ENCODE measurements around the gene CTNND2.

Gene CTNND2

GRCh38 chr5:11273180-11273903, 630.9 kb downstream of the CTNND2 start:
- Histone ChIP-seq H3K79me1 (replicated peaks; ENCODE audit: low read length, poor library complexity, severe bottlenecking) (no peaks in the 10 kb centered on the region), H4K8ac (ENCODE audit: low read length) (no peak overlapping the region), H3K9ac (ENCODE audit: low read length) (no peak overlapping the region), H2AFZ (ENCODE audit: low read depth, low read length) (no peak overlapping the region), H2BK12ac (ENCODE audit: low read length in 2 of 2) (no peak overlapping the region), H3K4me1 (ENCODE audit: control insufficient read depth, insufficient read depth, low read depth, low read length) (no peaks in the 10 kb centered on the region), H3K4me3 (ENCODE audit: insufficient read depth in 1 of 2, low read depth in 1 of 2, low read length in 2 of 2) (no peak overlapping the region), H3K9me3 (ENCODE audit: control insufficient read depth, low read length) (no peaks in the 10 kb centered on the region), H3K23ac (ENCODE audit: low read length in 2 of 2) (no peak overlapping the region), H3K18ac (ENCODE audit: low read depth in 1 of 2, low read length in 2 of 2) (no peak overlapping the region), H2BK15ac (ENCODE audit: low read depth, poor library complexity, severe bottlenecking) (no peak overlapping the region), H3K14ac (ENCODE audit: low read length in 2 of 2) (peak overlapping the region in 1 of 2 experiments; percentile 60), H3K27ac (ENCODE audit: low read length, poor library complexity, severe bottlenecking) (no peak overlapping the region), H3K4me2 (ENCODE audit: low read length, poor library complexity, severe bottlenecking) (no peak overlapping the region), H3K4ac (ENCODE audit: low read depth in 1 of 2, low read length in 2 of 2) (no peak overlapping the region), H3K36me3 (ENCODE audit: control insufficient read depth in 1 of 2, insufficient read depth in 2 of 2, low read depth in 1 of 2, low read length in 2 of 2) (no peaks in the 10 kb centered on the region), H2BK120ac (ENCODE audit: low read depth, low read length) (no peak overlapping the region), H3K27me3 (ENCODE audit: control insufficient read depth in 1 of 2, insufficient read depth in 1 of 2, low read length in 2 of 2) (no peaks in the 10 kb centered on the region), H2AK5ac (ENCODE audit: low read length, severe bottlenecking) (no peak overlapping the region), H2BK5ac (ENCODE audit: low read depth, low read length, poor library complexity, severe bottlenecking) (no peak overlapping the region), H4K91ac (ENCODE audit: low read length) (no peak overlapping the region)
- 88% methylated on average over 7 of the region's 11 CpGs for WGBS
- peak; percentile 3 for DNase-seq

- Histone ChIP-seq H2BK12ac (ENCODE audit: low read length in 2 of 2) (no peak overlapping the region), H2BK120ac (ENCODE audit: low read depth, low read length) (no peak overlapping the region), H3K4me2 (ENCODE audit: low read length, poor library complexity, severe bottlenecking) (no peak overlapping the region), H3K23ac (ENCODE audit: low read length in 2 of 2) (no peak overlapping the region), H3K36me3 (ENCODE audit: control insufficient read depth in 1 of 2, insufficient read depth in 2 of 2, low read depth in 1 of 2, low read length in 2 of 2) (no peaks in the 10 kb centered on the region), H3K4me1 (ENCODE audit: control insufficient read depth, insufficient read depth, low read depth, low read length) (no peaks in the 10 kb centered on the region), H4K8ac (ENCODE audit: low read length) (no peak overlapping the region), H3K14ac (ENCODE audit: low read length in 2 of 2) (no peak overlapping the region), H3K27me3 (ENCODE audit: control insufficient read depth in 1 of 2, insufficient read depth in 1 of 2, low read length in 2 of 2) (no peaks in the 10 kb centered on the region), H2BK5ac (ENCODE audit: low read depth, low read length, poor library complexity, severe bottlenecking) (no peak overlapping the region), H3K18ac (ENCODE audit: low read depth in 1 of 2, low read length in 2 of 2) (no peak overlapping the region), H3K79me1 (replicated peaks; ENCODE audit: low read length, poor library complexity, severe bottlenecking) (no peaks in the 10 kb centered on the region), H3K9ac (ENCODE audit: low read length) (no peak overlapping the region), H3K27ac (ENCODE audit: low read length, poor library complexity, severe bottlenecking) (no peak overlapping the region), H3K9me3 (ENCODE audit: control insufficient read depth, low read length) (no peaks in the 10 kb centered on the region), H3K4me3 (ENCODE audit: insufficient read depth in 1 of 2, low read depth in 1 of 2, low read length in 2 of 2) (no peak overlapping the region), H4K91ac (ENCODE audit: low read length) (no peak overlapping the region), H2AFZ (ENCODE audit: low read depth, low read length) (no peak overlapping the region), H3K4ac (ENCODE audit: low read depth in 1 of 2, low read length in 2 of 2) (no peak overlapping the region), H2BK15ac (ENCODE audit: low read depth, poor library complexity, severe bottlenecking) (no peak overlapping the region), H2AK5ac (ENCODE audit: low read length, severe bottlenecking) (no peak overlapping the region)
- whole genome bisulfite sequencing = 91% methylated on average over 3 of the region's 3 CpGs
- no peak for DNase-seq
These were observed 634.7 kb downstream of the CTNND2 start for GRCh38 chr5:11269515-11269914.

GRCh38 chr5:11268891-11269290, 635.4 kb downstream of the CTNND2 start:
- Histone ChIP-seq H3K36me3 (ENCODE audit: control insufficient read depth in 1 of 2, insufficient read depth in 2 of 2, low read depth in 1 of 2, low read length in 2 of 2) (no peaks in the 10 kb centered on the region), H3K9ac (ENCODE audit: low read length) (no peak overlapping the region), H2BK120ac (ENCODE audit: low read depth, low read length) (no peak overlapping the region), H4K91ac (ENCODE audit: low read length) (no peak overlapping the region), H2BK15ac (ENCODE audit: low read depth, poor library complexity, severe bottlenecking) (no peak overlapping the region), H3K18ac (ENCODE audit: low read depth in 1 of 2, low read length in 2 of 2) (no peak overlapping the region), H4K8ac (ENCODE audit: low read length) (no peak overlapping the region), H2BK5ac (ENCODE audit: low read depth, low read length, poor library complexity, severe bottlenecking) (no peak overlapping the region), H3K23ac (ENCODE audit: low read length in 2 of 2) (no peak overlapping the region), H3K27ac (ENCODE audit: low read length, poor library complexity, severe bottlenecking) (no peak overlapping the region), H3K79me1 (replicated peaks; ENCODE audit: low read length, poor library complexity, severe bottlenecking) (no peaks in the 10 kb centered on the region), H3K4ac (ENCODE audit: low read depth in 1 of 2, low read length in 2 of 2) (no peak overlapping the region), H3K4me1 (ENCODE audit: control insufficient read depth, insufficient read depth, low read depth, low read length) (no peaks in the 10 kb centered on the region), H3K9me3 (ENCODE audit: control insufficient read depth, low read length) (no peaks in the 10 kb centered on the region), H2AFZ (ENCODE audit: low read depth, low read length) (no peak overlapping the region), H3K27me3 (ENCODE audit: control insufficient read depth in 1 of 2, insufficient read depth in 1 of 2, low read length in 2 of 2) (no peaks in the 10 kb centered on the region), H2BK12ac (ENCODE audit: low read length in 2 of 2) (no peak overlapping the region), H3K4me2 (ENCODE audit: low read length, poor library complexity, severe bottlenecking) (no peak overlapping the region), H3K14ac (ENCODE audit: low read length in 2 of 2) (no peak overlapping the region), H2AK5ac (ENCODE audit: low read length, severe bottlenecking) (no peak overlapping the region), H3K4me3 (ENCODE audit: insufficient read depth in 1 of 2, low read depth in 1 of 2, low read length in 2 of 2) (no peak overlapping the region)
- DNase-seq = no peak
- WGBS = 91% methylated on average over 6 of the region's 6 CpGs

GRCh38 chr5:11266331-11266730, 637.9 kb downstream of the CTNND2 start:
- Histone ChIP-seq H2BK12ac (ENCODE audit: low read length in 2 of 2) (no peak overlapping the region), H3K36me3 (ENCODE audit: control insufficient read depth in 1 of 2, insufficient read depth in 2 of 2, low read depth in 1 of 2, low read length in 2 of 2) (no peaks in the 10 kb centered on the region), H3K9ac (ENCODE audit: low read length) (no peak overlapping the region), H3K27ac (ENCODE audit: low read length, poor library complexity, severe bottlenecking) (no peak overlapping the region), H3K4me1 (ENCODE audit: control insufficient read depth, insufficient read depth, low read depth, low read length) (no peaks in the 10 kb centered on the region), H3K4me2 (ENCODE audit: low read length, poor library complexity, severe bottlenecking) (no peak overlapping the region), H3K9me3 (ENCODE audit: control insufficient read depth, low read length) (no peaks in the 10 kb centered on the region), H3K4me3 (ENCODE audit: insufficient read depth in 1 of 2, low read depth in 1 of 2, low read length in 2 of 2) (no peak overlapping the region), H2BK5ac (ENCODE audit: low read depth, low read length, poor library complexity, severe bottlenecking) (no peak overlapping the region), H3K18ac (ENCODE audit: low read depth in 1 of 2, low read length in 2 of 2) (no peak overlapping the region), H4K8ac (ENCODE audit: low read length) (no peak overlapping the region), H2BK15ac (ENCODE audit: low read depth, poor library complexity, severe bottlenecking) (no peak overlapping the region), H3K79me1 (replicated peaks; ENCODE audit: low read length, poor library complexity, severe bottlenecking) (no peaks in the 10 kb centered on the region), H3K14ac (ENCODE audit: low read length in 2 of 2) (no peak overlapping the region), H2AK5ac (ENCODE audit: low read length, severe bottlenecking) (no peak overlapping the region), H2BK120ac (ENCODE audit: low read depth, low read length) (no peak overlapping the region), H3K4ac (ENCODE audit: low read depth in 1 of 2, low read length in 2 of 2) (no peak overlapping the region), H4K91ac (ENCODE audit: low read length) (no peak overlapping the region), H3K23ac (ENCODE audit: low read length in 2 of 2) (no peak overlapping the region), H3K27me3 (ENCODE audit: control insufficient read depth in 1 of 2, insufficient read depth in 1 of 2, low read length in 2 of 2) (no peaks in the 10 kb centered on the region), H2AFZ (ENCODE audit: low read depth, low read length) (no peak overlapping the region)
- 95% methylated on average over 2 of the region's 2 CpGs for WGBS
- DNase-seq = no peak
